ENCODE data around the gene ITLN1. TPM values are rescaled to one million over a fixed set of nuclear protein-coding genes. Genes with fewer than 3 reads are reported as not detected.
"Not testable (repeated sequence)": the region's sequence is repeated elsewhere in the genome, so short reads cannot be mapped to it uniquely, and the experiment has no call there.

ITLN1 gene
- polyA plus RNA-seq (2011; rRNA removed): not detected in 2 replicates
- polyA minus RNA-seq (2011; rRNA and poly(A)+ RNA removed): not detected in 2 replicates

- no peak within 1 kb of the TSS for H3K4me3 ChIP-seq (ENCODE audit: low read depth, low read length)
- no peaks in the 10 kb centered on the region for H3K9me3 ChIP-seq (ENCODE audit: control insufficient read depth, insufficient read depth, low read length)
- ChIA-PET POLR2A (interaction anchor here (0.5 kb wide), 1 partner anchor 459 kb away, joined by 3 read pairs; no protein-coding TSS in a partner anchor), CTCF (no interaction called here)
- no peak for TF ChIP-seq CTCF (IDR thresholded peaks at IDR 0.05; ENCODE audit: low read depth, low read length)
- no peaks in the 10 kb centered on the region for H3K27me3 ChIP-seq (ENCODE audit: control insufficient read depth, insufficient read depth, low read length)
- H3K27ac ChIP-seq (ENCODE audit: low read depth, low read length): no peak within 1 kb of the TSS
- DNase-seq (ENCODE audit: low read depth, low spot score): no peak
Measured at GRCh38 chr1:160885042-160885441, at the start of gene ITLN1. TSS of gene ITLN1 (minus strand) at chr1:160885180. CDS start at chr1:160884877, 303 bp downstream.

- CTCF ChIA-PET; H3K27ac ChIP-seq (ENCODE audit: low read depth, low read length); H3K27me3 ChIP-seq (ENCODE audit: control insufficient read depth, insufficient read depth, low read length); DNase-seq (ENCODE audit: low read depth, low spot score); H3K9me3 ChIP-seq (ENCODE audit: control insufficient read depth, insufficient read depth, low read length); POLR2A ChIA-PET; H3K4me3 ChIP-seq (ENCODE audit: low read depth, low read length): not testable (repeated sequence)
Measured at GRCh38 chr1:160933305-160933704, 48.3 kb upstream of the ITLN1 start.

DNA sequence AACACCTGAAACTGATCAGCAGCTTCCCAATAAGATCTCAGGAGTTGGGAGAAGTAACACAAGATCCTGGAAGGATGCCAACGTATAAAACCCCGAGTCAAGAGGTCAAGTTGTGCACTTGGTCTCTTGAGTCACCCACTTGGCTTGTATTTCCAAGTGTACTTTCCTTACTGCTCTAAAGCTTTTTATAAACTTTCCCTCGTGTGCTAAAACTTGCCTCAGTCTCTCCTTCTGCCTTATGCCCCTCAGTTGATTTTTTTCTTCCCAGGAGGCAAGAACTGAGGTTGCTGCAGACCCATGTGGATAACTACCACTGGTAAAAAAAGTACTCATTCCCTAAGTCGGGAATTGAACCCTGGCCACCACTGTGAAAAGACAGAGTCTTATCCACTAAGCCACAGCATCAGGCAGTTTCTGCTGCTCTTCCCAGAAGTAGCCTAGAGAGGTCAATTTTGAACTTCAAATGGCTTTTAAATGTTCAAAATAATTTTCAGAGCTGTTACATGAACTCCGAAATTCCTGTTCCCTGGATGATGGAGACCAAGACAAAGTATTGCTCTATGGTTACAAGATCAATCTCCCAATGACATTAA is 40.8 kb upstream of the ITLN1 start:
- H3K27ac ChIP-seq (ENCODE audit: low read depth, low read length): no peak overlapping the region
- ChIA-PET POLR2A (no interaction called here), CTCF (interaction anchor here (0.7 to 1.5 kb wide), 2 partner anchors 64 to 1764 kb away, joined by 3 read pairs; no protein-coding TSS in a partner anchor)
- H3K9me3 ChIP-seq (ENCODE audit: control insufficient read depth, insufficient read depth, low read length): no peaks in the 10 kb centered on the region
- no peak for TF ChIP-seq CTCF (IDR thresholded peaks at IDR 0.05; ENCODE audit: low read depth, low read length)
- DNase-seq (ENCODE audit: low read depth, low spot score): no peak
- H3K27me3 ChIP-seq (ENCODE audit: control insufficient read depth, insufficient read depth, low read length): peaks cover 2% of the 10 kb centered on the region
- no peak overlapping the region for H3K4me3 ChIP-seq (ENCODE audit: low read depth, low read length)

- POLR2A ChIA-PET: no interaction called here
- DNase-seq (ENCODE audit: low read depth, low spot score): no peak
- Histone ChIP-seq H3K27me3 (ENCODE audit: control insufficient read depth, insufficient read depth, low read length) (no peaks in the 10 kb centered on the region), H3K4me3 (ENCODE audit: low read depth, low read length) (no peak overlapping the region), H3K27ac (ENCODE audit: low read depth, low read length) (no peak overlapping the region), H3K9me3 (ENCODE audit: control insufficient read depth, insufficient read depth, low read length) (no peaks in the 10 kb centered on the region)
- no peak for TF ChIP-seq CTCF (IDR thresholded peaks at IDR 0.05; ENCODE audit: low read depth, low read length)
- CTCF ChIA-PET: interaction anchor here (0.7 to 1.5 kb wide), 2 partner anchors 65 to 1763 kb away, joined by 3 read pairs; no protein-coding TSS in a partner anchor
Measured at GRCh38 chr1:160924791-160925651, 40.0 kb upstream of the ITLN1 start.

DNA sequence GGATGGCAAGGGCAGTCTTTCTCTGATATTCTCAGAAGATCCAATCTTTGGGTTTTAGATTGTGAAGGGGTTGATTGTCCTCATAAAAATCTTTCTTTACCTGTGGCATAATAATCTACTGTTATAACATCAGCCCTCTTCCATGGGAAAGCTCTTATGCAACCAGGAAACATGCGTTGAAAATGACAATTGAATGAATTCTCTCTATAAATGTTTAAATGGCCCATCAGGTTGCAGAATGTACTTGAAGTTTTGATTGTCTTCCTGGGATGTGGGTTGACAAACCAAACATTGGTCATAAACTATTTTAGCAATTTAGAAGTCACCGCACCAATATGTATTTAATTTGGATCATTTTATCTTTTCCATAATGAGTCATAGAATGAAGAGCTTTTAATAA is 31.7 kb upstream of the ITLN1 start:
- Histone ChIP-seq H3K9me3 (ENCODE audit: control insufficient read depth, insufficient read depth, low read length) (no peaks in the 10 kb centered on the region), H3K27ac (ENCODE audit: low read depth, low read length) (no peak overlapping the region), H3K27me3 (ENCODE audit: control insufficient read depth, insufficient read depth, low read length) (no peaks in the 10 kb centered on the region), H3K4me3 (ENCODE audit: low read depth, low read length) (no peak overlapping the region)
- CTCF ChIA-PET: no interaction called here
- POLR2A ChIA-PET: no interaction called here
- TF ChIP-seq CTCF (IDR thresholded peaks at IDR 0.05; ENCODE audit: low read depth, low read length): no peak
- DNase-seq (ENCODE audit: low read depth, low spot score): no peak

DNA sequence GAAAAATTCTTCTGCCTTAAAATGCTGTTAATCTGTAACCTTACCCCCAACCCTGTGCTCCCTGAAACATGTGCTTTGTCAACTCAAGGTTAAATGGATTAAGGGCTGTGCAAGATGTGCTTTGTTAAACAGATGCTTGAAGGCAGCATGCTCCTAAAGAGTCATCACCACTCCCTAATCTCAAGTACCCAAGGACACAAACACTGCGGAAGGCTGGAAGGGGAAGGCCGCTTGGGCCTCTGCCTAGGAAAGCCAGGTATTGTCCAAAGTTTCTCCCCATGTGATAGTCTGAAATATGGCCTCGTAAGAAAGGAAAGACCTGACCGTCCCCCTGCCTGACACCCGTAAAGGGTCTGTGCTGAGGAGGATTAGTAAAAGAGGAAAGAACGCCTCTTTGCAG is 28.2 kb upstream of the ITLN1 start:
- H3K4me3 ChIP-seq (ENCODE audit: low read depth, low read length); H3K27ac ChIP-seq (ENCODE audit: low read depth, low read length); H3K9me3 ChIP-seq (ENCODE audit: control insufficient read depth, insufficient read depth, low read length); DNase-seq (ENCODE audit: low read depth, low spot score); POLR2A ChIA-PET; H3K27me3 ChIP-seq (ENCODE audit: control insufficient read depth, insufficient read depth, low read length); CTCF ChIA-PET: not testable (repeated sequence)
